ENCODE data around the gene ZBTB45.
A peak's percentile ranks its signal among the peaks of the same experiment; 100 is the strongest.

GRCh38 chr19:58553799-58554493 is 34.3 kb upstream of the ZBTB45 start:
- TF ChIP-seq POLR2A (IDR thresholded peaks at IDR 0.05) (no peak), POLR2AphosphoS5 (IDR thresholded peaks at IDR 0.05) (peak in 1 of 3 donors; percentile 37), CTCF (IDR thresholded peaks at IDR 0.05 in 8 of 11, conservative IDR thresholded peaks at IDR 0.05 in 3 of 11) (no peak)

Measured in spleen (tissue), 7 donors.